SK-N-SH (cell line): ENCODE measurements around the gene SFXN4. TPM values are rescaled to one million over a fixed set of nuclear protein-coding genes. Genes with fewer than 3 reads are reported as not detected.

Experiments used
- CTCF ChIA-PET: fragments of 300-600, 350-600 bp; formaldehyde crosslinking; extraction: SDS; loops from one replicate; lab custom pipeline; 2021; lab: Yijun Ruan, JAX
- POLR2A ChIA-PET: fragments of 350-600 bp; sonication (Branson Sonifier 250); formaldehyde crosslinking; extraction: SDS; loops from one replicate; lab custom pipeline; 2020; ENCODE audit warnings: antibody characterized with exemption, inconsistent platforms; lab: Yijun Ruan, JAX
- DNase-seq: peaks from one replicate; pipeline ENCODE4 v3.0.0; 2012
- H2AFZ ChIP-seq: fragments of 200-600 bp; sonication (generic); 2 replicates; pipeline ENCODE4 v1.8.1; 2016; ENCODE audit warnings: antibody characterized with exemption, mild to moderate bottlenecking, low read depth
- H3F3A ChIP-seq: fragments of 200-600 bp; sonication (generic); replicated peaks from 2 replicates; pipeline ENCODE3; 2016; ENCODE audit warnings: antibody characterized with exemption, mild to moderate bottlenecking; ENCODE audit not compliant: insufficient read depth
- H3K27ac ChIP-seq, 2 experiments: fragments of 200-500 bp in 1 of 2; fragments of 200-600 bp in 1 of 2; sonication (Bioruptor generic) in 1 of 2; sonication (generic), shearing (Covaris generic) in 1 of 2; 2 replicates each; pipeline versions ENCODE4 v1.5.1 to v1.6.1; 2014 to 2016; ENCODE audit warnings: low read depth in 2 of 2, inconsistent platforms in 1 of 2, low read length in 1 of 2, mild to moderate bottlenecking in 1 of 2, mixed read lengths in 1 of 2
- H3K27me3 ChIP-seq: fragments of 200-600 bp; sonication (generic), shearing (Covaris generic); 2 replicates; pipeline ENCODE4 v1.6.1; 2016; ENCODE audit warnings: mixed run types; ENCODE audit not compliant: insufficient read depth
- H3K36me3 ChIP-seq, 2 experiments: fragments of 200-500 bp in 1 of 2; fragments of 200-600 bp in 1 of 2; sonication (Bioruptor generic) in 1 of 2; sonication (generic) in 1 of 2; replicated peaks in 1 of 2; 2 replicates each; pipeline versions ENCODE3 to v1.5.1; 2014 to 2016; ENCODE audit warnings: low read length in 1 of 2, mild to moderate bottlenecking in 1 of 2; ENCODE audit not compliant: insufficient read depth in 2 of 2, control insufficient read depth in 1 of 2
- H3K4me1 ChIP-seq, 2 experiments: fragments of 200-500 bp in 1 of 2; fragments of 200-600 bp in 1 of 2; sonication (Bioruptor generic) in 1 of 2; sonication (generic), shearing (Covaris generic) in 1 of 2; 2 replicates each; pipeline versions ENCODE4 v1.5.1 to v1.6.1; 2014 to 2016; ENCODE audit warnings: low read depth in 1 of 2, low read length in 1 of 2, mixed run types in 1 of 2; ENCODE audit not compliant: insufficient read depth in 2 of 2, control insufficient read depth in 1 of 2
- H3K4me2 ChIP-seq: fragments of 200-600 bp; sonication (generic), shearing (Covaris generic); 2 replicates; pipeline ENCODE4 v1.6.1; 2017; ENCODE audit warnings: mixed run types
- H3K4me3 ChIP-seq, 2 experiments: fragments of 200-500 bp in 1 of 2; fragments of 200-600 bp in 1 of 2; sonication (Bioruptor generic) in 1 of 2; sonication (generic), shearing (Covaris generic) in 1 of 2; 2 replicates each; pipeline versions ENCODE4 v1.5.1 to v1.8.1; 2014 to 2016; ENCODE audit warnings: low read depth in 2 of 2, inconsistent platforms in 1 of 2, low read length in 1 of 2, mild to moderate bottlenecking in 1 of 2, mixed read lengths in 1 of 2, moderate library complexity in 1 of 2
- H3K79me2 ChIP-seq: fragments of 200-600 bp; sonication (generic); 2 replicates; pipeline ENCODE4 v1.8.1; 2017; ENCODE audit warnings: mild to moderate bottlenecking; ENCODE audit not compliant: insufficient read depth
- H3K9ac ChIP-seq: fragments of 200-600 bp; sonication (generic); 2 replicates; pipeline ENCODE4 v1.6.1; 2017; ENCODE audit warnings: mixed run types
- H3K9me2 ChIP-seq: fragments of 200-600 bp; sonication (generic); 2 replicates; pipeline ENCODE4 v1.6.1; 2017; ENCODE audit warnings: mixed run types
- H3K9me3 ChIP-seq: fragments of 200-600 bp; sonication (generic); 2 replicates; pipeline ENCODE4 v1.6.1; 2017; ENCODE audit warnings: mixed run types, mild to moderate bottlenecking, moderate library complexity
- H4K20me1 ChIP-seq: fragments of 200-600 bp; sonication (generic); 2 replicates; pipeline ENCODE4 v1.6.1; 2017; ENCODE audit warnings: mild to moderate bottlenecking, mixed run types; ENCODE audit not compliant: insufficient read depth
- ELF1 ChIP-seq: IDR thresholded peaks from 2 replicates; pipeline ENCODE4 v1.4.0; 2012
- EP300 ChIP-seq, 2 experiments: IDR thresholded peaks; 2 replicates each; pipeline versions ENCODE4 v1.4.0 to v1.6.1; 2012; ENCODE audit warnings: borderline replicate concordance in 1 of 2, low read depth in 1 of 2, low read length in 1 of 2
- EZH2phosphoT487 ChIP-seq: fragments of 200-600 bp; sonication (generic); IDR thresholded peaks from 2 replicates; pipeline ENCODE4 v1.6.1; 2017; ENCODE audit warnings: low read depth, mixed run types, mild to moderate bottlenecking, antibody characterized with exemption, moderate library complexity, borderline replicate concordance
- FOSL2 ChIP-seq: IDR thresholded peaks from 2 replicates; pipeline ENCODE4 v1.4.0; 2012; ENCODE audit warnings: low read depth, mild to moderate bottlenecking, moderate library complexity, borderline replicate concordance
- FOXM1 ChIP-seq: IDR thresholded peaks from 2 replicates; pipeline ENCODE4 v1.4.0; 2012; ENCODE audit warnings: low read depth, mild to moderate bottlenecking
- GABPA ChIP-seq: IDR thresholded peaks from 2 replicates; pipeline ENCODE4 v1.4.0; 2012; ENCODE audit warnings: low read depth, mild to moderate bottlenecking
- MEF2A ChIP-seq: IDR thresholded peaks from 2 replicates; pipeline ENCODE4 v1.4.0; 2012; ENCODE audit warnings: low read depth, borderline replicate concordance
- MXI1 ChIP-seq: IDR thresholded peaks from 2 replicates; pipeline ENCODE4 v1.6.1; 2012; ENCODE audit warnings: mild to moderate bottlenecking, low read depth, low read length, improper control_type of control experiment
- NRF1 ChIP-seq: IDR thresholded peaks from 2 replicates; pipeline ENCODE4 v1.6.1; 2012; ENCODE audit warnings: low read depth, mild to moderate bottlenecking, low read length
- TCF12 ChIP-seq: IDR thresholded peaks from 2 replicates; pipeline ENCODE4 v1.4.0; 2012
- TEAD4 ChIP-seq: IDR thresholded peaks from 2 replicates; pipeline ENCODE4 v1.4.0; 2012; ENCODE audit warnings: mild to moderate bottlenecking, borderline replicate concordance; ENCODE audit not compliant: insufficient read depth
- YY1 ChIP-seq: IDR thresholded peaks from 2 replicates; pipeline ENCODE4 v1.4.0; 2012; ENCODE audit warnings: low read depth, mild to moderate bottlenecking
- WGBS: methylation state at CpG from one replicate; pipeline ENCODE4 v1.1.6; 2017; ENCODE audit warnings: low lambda C conversion rate; 5-methylcytosine and 5-hydroxymethylcytosine counted together
- polyA plus RNA-seq, 3 experiments: library from polyadenylated mRNA; depleted of rRNA; stranded (reverse); fragments of >200 nt; gene quantifications; 2 replicates each; pipeline ENCODE4 v1.2.3, GENCODE V29; 2012
- TF ChIP-seq, protein P1 (sequence below): IDR thresholded peaks from 2 replicates; pipeline ENCODE4; 2012
- TF ChIP-seq, protein P2 (sequence below): IDR thresholded peaks from 2 replicates; pipeline ENCODE4 v1.6.1; 2012; ENCODE audit warnings: mild to moderate bottlenecking, low read depth, low read length, moderate library complexity
- TF ChIP-seq, protein P3 (sequence below): IDR thresholded peaks from 2 replicates; pipeline ENCODE4 v1.4.0; 2012; ENCODE audit warnings: low read depth
- TF ChIP-seq, protein P4 (sequence below): fragments of 150-350 bp; IDR thresholded peaks from 2 replicates; pipeline ENCODE4 v1.6.1; 2017; ENCODE audit warnings: antibody characterized with exemption, low read length, low read depth, borderline replicate concordance
- TF ChIP-seq, protein P5 (sequence below): IDR thresholded peaks from 2 replicates; pipeline ENCODE4 v1.4.0; 2012; ENCODE audit warnings: low read depth, borderline replicate concordance

SFXN4 gene
- polyA plus RNA-seq, 1 of the 3 experiments (the other 2 are of a cell fraction): 24.2 TPM

DNA sequence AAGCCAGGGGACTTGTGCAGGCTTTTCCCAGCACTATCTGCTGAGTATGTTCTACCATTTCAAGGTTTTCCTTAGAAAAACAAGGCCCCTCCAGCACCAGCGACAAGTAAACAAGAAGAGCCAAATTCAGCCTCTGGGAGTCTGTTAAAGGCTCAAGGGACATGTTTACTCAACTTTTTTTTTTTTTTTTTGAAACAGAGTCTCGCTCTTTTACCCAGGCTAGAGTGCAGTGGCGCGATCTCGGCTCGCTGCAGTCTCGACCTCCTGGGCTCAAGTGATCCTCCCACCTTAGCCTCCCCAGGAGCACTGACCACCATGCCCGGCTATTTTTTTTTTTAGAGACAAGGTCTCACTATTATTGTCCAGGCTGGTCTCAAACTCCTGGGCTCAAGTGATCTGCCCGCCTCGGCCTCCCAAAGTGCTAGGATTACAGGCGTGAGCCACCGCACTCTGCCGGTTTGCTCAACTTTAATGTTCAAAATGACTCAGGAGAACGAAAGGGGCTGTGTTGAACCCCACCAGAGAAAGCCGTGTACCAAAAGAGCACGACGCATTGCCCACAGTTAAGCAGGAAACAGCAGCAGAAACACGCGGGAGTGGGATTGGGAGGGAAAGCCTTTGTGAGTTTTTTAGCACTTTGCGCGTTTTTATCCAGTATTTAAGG lies 12.3 kb upstream of the SFXN4 start:
- H3F3A ChIP-seq: no peaks in the 10 kb centered on the region

More for the DNA sequence above, 12.3 kb upstream of the SFXN4 start:
- 18% methylated on average over 21 of the region's 21 CpGs for WGBS
- POLR2A ChIA-PET: no interaction called here
- H4K20me1 ChIP-seq: no peaks in the 10 kb centered on the region
- peak overlapping the region; percentile 97 for H3K4me2 ChIP-seq
- H3K36me3 ChIP-seq: peaks cover 20 to 27% of the 10 kb centered on the region in 2 experiments
- H3K27me3 ChIP-seq: no peaks in the 10 kb centered on the region
- H3K79me2 ChIP-seq: peaks cover 50% of the 10 kb centered on the region
- TF ChIP-seq EP300 (IDR thresholded peaks at IDR 0.05; ENCODE audit: borderline replicate concordance in 1 of 2, low read depth in 1 of 2, low read length in 1 of 2) (no peak), NRF1 (no peak), GABPA (no peak), TCF12 (no peak), EZH2phosphoT487 (no peak), FOSL2 (no peak), MEF2A (no peak), ELF1 (no peak), YY1 (no peak), FOXM1 (no peak), MXI1 (no peak), TEAD4 (no peak)
- TF ChIP-seq, protein P1, sequence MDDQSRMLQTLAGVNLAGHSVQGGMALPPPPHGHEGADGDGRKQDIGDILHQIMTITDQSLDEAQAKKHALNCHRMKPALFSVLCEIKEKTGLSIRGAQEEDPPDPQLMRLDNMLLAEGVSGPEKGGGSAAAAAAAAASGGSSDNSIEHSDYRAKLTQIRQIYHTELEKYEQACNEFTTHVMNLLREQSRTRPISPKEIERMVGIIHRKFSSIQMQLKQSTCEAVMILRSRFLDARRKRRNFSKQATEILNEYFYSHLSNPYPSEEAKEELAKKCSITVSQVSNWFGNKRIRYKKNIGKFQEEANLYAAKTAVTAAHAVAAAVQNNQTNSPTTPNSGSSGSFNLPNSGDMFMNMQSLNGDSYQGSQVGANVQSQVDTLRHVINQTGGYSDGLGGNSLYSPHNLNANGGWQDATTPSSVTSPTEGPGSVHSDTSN: no peak
- TF ChIP-seq, protein P2, sequence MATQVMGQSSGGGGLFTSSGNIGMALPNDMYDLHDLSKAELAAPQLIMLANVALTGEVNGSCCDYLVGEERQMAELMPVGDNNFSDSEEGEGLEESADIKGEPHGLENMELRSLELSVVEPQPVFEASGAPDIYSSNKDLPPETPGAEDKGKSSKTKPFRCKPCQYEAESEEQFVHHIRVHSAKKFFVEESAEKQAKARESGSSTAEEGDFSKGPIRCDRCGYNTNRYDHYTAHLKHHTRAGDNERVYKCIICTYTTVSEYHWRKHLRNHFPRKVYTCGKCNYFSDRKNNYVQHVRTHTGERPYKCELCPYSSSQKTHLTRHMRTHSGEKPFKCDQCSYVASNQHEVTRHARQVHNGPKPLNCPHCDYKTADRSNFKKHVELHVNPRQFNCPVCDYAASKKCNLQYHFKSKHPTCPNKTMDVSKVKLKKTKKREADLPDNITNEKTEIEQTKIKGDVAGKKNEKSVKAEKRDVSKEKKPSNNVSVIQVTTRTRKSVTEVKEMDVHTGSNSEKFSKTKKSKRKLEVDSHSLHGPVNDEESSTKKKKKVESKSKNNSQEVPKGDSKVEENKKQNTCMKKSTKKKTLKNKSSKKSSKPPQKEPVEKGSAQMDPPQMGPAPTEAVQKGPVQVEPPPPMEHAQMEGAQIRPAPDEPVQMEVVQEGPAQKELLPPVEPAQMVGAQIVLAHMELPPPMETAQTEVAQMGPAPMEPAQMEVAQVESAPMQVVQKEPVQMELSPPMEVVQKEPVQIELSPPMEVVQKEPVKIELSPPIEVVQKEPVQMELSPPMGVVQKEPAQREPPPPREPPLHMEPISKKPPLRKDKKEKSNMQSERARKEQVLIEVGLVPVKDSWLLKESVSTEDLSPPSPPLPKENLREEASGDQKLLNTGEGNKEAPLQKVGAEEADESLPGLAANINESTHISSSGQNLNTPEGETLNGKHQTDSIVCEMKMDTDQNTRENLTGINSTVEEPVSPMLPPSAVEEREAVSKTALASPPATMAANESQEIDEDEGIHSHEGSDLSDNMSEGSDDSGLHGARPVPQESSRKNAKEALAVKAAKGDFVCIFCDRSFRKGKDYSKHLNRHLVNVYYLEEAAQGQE: no peak
- TF ChIP-seq, protein P3, sequence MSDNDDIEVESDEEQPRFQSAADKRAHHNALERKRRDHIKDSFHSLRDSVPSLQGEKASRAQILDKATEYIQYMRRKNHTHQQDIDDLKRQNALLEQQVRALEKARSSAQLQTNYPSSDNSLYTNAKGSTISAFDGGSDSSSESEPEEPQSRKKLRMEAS: no peak
- TF ChIP-seq, protein P4, sequence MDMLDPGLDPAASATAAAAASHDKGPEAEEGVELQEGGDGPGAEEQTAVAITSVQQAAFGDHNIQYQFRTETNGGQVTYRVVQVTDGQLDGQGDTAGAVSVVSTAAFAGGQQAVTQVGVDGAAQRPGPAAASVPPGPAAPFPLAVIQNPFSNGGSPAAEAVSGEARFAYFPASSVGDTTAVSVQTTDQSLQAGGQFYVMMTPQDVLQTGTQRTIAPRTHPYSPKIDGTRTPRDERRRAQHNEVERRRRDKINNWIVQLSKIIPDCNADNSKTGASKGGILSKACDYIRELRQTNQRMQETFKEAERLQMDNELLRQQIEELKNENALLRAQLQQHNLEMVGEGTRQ: no peak
- TF ChIP-seq, protein P5, sequence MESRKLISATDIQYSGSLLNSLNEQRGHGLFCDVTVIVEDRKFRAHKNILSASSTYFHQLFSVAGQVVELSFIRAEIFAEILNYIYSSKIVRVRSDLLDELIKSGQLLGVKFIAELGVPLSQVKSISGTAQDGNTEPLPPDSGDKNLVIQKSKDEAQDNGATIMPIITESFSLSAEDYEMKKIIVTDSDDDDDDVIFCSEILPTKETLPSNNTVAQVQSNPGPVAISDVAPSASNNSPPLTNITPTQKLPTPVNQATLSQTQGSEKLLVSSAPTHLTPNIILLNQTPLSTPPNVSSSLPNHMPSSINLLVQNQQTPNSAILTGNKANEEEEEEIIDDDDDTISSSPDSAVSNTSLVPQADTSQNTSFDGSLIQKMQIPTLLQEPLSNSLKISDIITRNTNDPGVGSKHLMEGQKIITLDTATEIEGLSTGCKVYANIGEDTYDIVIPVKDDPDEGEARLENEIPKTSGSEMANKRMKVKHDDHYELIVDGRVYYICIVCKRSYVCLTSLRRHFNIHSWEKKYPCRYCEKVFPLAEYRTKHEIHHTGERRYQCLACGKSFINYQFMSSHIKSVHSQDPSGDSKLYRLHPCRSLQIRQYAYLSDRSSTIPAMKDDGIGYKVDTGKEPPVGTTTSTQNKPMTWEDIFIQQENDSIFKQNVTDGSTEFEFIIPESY: no peak
- TF ChIP-seq, all 33 proteins: peak for 0
- H3K4me3 ChIP-seq: peak overlapping the region; percentile 81 to 97
- H3K4me1 ChIP-seq: peaks cover 8 to 18% of the 10 kb centered on the region in 2 experiments; a peak in 3 of 4 replicates
- no peaks in the 10 kb centered on the region for H3K9me2 ChIP-seq
- CTCF ChIA-PET: no interaction called here
- peak overlapping the region; percentile 82 to 98 for H3K27ac ChIP-seq
- no peak for DNase-seq
- H3K9ac ChIP-seq: peak overlapping the region; percentile 92
- no peaks in the 10 kb centered on the region for H3K9me3 ChIP-seq
- H2AFZ ChIP-seq: peak overlapping the region; percentile 85
